GM12874 (cell line): Measurements from ENCODE around the gene LRIT3.

Experiments
- CTCF ChIP-seq: IDR thresholded peaks from 2 replicates; pipeline ENCODE4 v1.5.1; 2011; ENCODE audit warnings: low read depth, mild to moderate bottlenecking, control low read depth, low read length, moderate library complexity; ENCODE audit not compliant: insufficient read depth

The LRIT3 gene

DNA sequence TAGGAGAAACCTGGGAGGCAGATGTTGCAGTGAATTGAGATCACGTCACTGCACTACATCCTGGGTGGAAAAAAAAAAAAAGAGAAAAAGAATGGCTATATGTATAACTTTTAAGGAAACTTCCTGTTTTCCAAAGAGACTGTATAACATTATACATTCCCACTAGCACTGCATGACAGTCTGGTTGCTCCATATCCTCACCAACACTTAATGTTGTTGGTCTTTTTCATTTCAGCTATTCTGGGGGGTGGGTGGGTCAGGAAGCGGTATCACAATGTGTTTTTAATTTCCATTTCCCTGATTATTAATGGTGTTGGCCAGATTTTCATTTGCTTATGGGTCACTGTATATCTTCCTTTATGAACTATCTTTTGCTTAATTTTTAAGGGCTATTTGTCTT, 13.4 kb downstream of the LRIT3 start:
- no peak for TF ChIP-seq CTCF

- no peak for TF ChIP-seq CTCF
Observed at GRCh38 chr4:109861916-109862511, 14.1 kb downstream of the LRIT3 start.

DNA sequence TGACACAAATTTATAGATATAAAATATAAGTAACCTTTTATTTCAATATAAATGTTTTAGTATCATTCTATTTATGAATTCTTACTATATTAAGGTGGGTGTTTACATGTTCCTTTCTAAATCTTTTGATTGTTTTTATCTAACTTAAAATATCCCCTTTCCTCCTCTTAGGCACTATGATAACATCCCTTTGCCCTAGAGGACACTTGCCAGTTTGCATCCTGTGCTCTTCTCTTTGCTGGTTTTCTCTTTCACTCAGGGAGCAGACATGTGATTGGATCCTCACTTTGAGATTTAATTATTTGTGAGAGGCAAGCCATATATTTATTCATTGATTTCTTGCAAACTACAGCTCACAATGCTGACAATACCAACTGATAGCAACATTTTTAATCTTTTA, 16.2 kb downstream of the LRIT3 start:
- TF ChIP-seq CTCF: no peak

DNA sequence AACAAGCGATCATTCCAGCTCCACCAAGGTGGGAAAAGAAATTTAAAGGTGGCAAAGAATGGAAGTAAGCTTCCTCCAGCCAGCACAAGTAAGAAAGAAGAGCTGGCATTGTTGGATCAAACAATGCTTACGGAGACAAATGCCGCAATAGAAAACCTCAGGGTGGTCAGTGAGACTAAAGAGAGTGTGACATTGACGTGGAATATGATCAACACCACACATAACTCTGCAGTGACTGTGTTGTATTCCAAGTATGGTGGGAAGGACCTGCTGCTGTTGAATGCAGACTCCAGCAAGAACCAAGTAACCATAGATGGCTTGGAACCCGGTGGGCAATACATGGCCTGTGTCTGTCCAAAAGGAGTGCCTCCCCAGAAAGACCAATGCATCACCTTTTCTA, 22.2 kb downstream of the LRIT3 start:
- TF ChIP-seq CTCF: no peak

GRCh38 chr4:109872065-109872464, 24.2 kb downstream of the LRIT3 start:
- no peak for TF ChIP-seq CTCF

GRCh38 chr4:109872950-109873656, 25.2 kb downstream of the LRIT3 start:
- no peak for TF ChIP-seq CTCF

- TF ChIP-seq CTCF: no peak
Observed at GRCh38 chr4:109873791-109874514, 26.0 kb downstream of the LRIT3 start.
